Transverse colon (tissue), 4 donors: ENCODE results near the gene RAE1.

Experiments used
- POLR2A ChIP-seq: fragments of 450-650 bp; IDR thresholded peaks from one replicate; pipeline ENCODE4 v1.6.1; 2016; ENCODE audit warnings: antibody characterized with exemption, mild to moderate bottlenecking, moderate library complexity
- POLR2AphosphoS5 ChIP-seq, 3 donors: sonication (generic); formaldehyde crosslinking; IDR thresholded peaks; one replicate each; pipeline ENCODE4 v1.6.1; 2016; ENCODE audit warnings: antibody characterized with exemption in 3 of 3
- TF ChIP-seq, protein P1 (sequence below), 5 experiments: fragments of 200-600 bp in 3 of 5; fragments of 450-650 bp in 2 of 5; sonication (generic) in 3 of 5; IDR thresholded peaks; 1 replicate in 2 of 5; 2 replicates in 3 of 5; pipeline ENCODE4 v1.5.1; 2016 to 2017; ENCODE audit warnings: antibody characterized with exemption in 5 of 5, inconsistent platforms in 3 of 5, mild to moderate bottlenecking in 2 of 5, moderate library complexity in 1 of 5

DNA sequence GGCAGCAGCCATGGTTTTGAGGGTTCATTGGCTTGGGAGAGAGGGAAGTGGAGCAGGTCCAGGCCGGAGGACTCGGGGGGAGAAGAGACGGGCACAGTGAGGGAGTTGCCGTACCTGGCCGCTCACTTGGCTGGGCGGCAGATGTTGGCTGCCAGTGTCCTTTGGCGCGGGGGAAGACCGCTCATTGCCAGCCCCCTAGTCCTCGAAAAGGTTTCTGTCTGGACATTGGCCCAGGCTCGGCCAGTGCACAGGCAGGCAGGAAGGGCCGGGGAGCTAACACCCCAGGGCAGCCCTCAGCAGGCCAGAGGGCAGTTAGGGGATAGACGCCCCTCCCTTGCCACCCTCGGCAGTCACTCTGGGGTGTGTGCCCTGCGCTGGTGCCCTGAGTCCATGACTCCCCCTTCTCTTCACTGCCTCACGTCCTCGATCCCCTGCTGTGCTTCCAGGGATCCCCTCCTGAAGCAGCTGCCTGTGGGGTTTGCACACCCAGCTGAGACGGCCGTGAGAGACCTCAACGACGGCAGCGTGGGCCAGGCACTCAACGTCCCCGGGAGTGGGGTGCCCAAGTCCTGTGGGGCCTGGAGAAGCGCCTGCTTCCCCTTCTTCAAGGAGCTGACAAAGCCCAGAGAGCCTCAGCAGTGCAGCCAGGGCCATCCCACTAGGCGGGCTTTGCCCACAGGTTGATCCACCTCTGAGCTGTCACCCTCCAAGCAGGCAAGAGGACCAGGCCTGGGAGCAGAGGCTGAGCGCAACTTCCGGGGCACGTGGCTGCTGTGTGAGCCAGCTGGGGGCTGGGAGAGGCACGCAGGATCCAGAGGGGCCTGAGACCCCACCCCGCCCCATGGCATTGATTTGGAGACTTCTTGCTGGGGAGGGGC is 60.6 kb downstream of the RAE1 start:
- TF ChIP-seq POLR2A (no peak), POLR2AphosphoS5 (IDR thresholded peaks at IDR 0.05) (no peak)
- TF ChIP-seq, protein P1, sequence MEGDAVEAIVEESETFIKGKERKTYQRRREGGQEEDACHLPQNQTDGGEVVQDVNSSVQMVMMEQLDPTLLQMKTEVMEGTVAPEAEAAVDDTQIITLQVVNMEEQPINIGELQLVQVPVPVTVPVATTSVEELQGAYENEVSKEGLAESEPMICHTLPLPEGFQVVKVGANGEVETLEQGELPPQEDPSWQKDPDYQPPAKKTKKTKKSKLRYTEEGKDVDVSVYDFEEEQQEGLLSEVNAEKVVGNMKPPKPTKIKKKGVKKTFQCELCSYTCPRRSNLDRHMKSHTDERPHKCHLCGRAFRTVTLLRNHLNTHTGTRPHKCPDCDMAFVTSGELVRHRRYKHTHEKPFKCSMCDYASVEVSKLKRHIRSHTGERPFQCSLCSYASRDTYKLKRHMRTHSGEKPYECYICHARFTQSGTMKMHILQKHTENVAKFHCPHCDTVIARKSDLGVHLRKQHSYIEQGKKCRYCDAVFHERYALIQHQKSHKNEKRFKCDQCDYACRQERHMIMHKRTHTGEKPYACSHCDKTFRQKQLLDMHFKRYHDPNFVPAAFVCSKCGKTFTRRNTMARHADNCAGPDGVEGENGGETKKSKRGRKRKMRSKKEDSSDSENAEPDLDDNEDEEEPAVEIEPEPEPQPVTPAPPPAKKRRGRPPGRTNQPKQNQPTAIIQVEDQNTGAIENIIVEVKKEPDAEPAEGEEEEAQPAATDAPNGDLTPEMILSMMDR (IDR thresholded peaks at IDR 0.05) = no peak
